Measurements from ENCODE around the gene SLC6A8. TPM values are rescaled to one million over a fixed set of nuclear protein-coding genes. Genes with fewer than 3 reads are reported as not detected.

SLC6A8 gene
- total RNA-seq, 4 donors from 2014 or later, result 19.5 to 36.2 (median 25.4) TPM

GRCh38 chrX:153671589-153672530 lies 15.9 kb upstream of the SLC6A8 start:
- WGBS, 2 donors, result 90 to 100% methylated on average over 2 to 14 of the region's 27 CpGs
- Histone ChIP-seq H3K36me3 (no peaks in the 10 kb centered on the region), H3K27ac (no peak overlapping the region), H3K4me3 (no peak overlapping the region), H3K4me1 (peaks cover 0 to 17% (median 0%) of the 10 kb centered on the region in 3 donors), H3K9me3 (no peaks in the 10 kb centered on the region), H3K27me3 (peaks cover 0 to 33% (median 0%) of the 10 kb centered on the region in 4 donors)
- TF ChIP-seq CTCF (IDR thresholded peaks at IDR 0.05) (no peak), POLR2A (IDR thresholded peaks at IDR 0.05) (no peak)
- no peak for DNase-seq
- intact Hi-C loops (cut with DNase I), result no loop called here

GRCh38 chrX:153672531-153673427 lies 14.9 kb upstream of the SLC6A8 start:
- peaks cover 0 to 33% (median 0%) of the 10 kb centered on the region in 4 donors for H3K27me3 ChIP-seq
- H3K27ac ChIP-seq, result peak overlapping the region in 2 of 4 donors; percentile 29 to 34
- H3K36me3 ChIP-seq, result no peaks in the 10 kb centered on the region
- TF ChIP-seq POLR2A (IDR thresholded peaks at IDR 0.05) (no peak), CTCF (IDR thresholded peaks at IDR 0.05) (no peak)
- 62 to 63% methylated on average over 13 to 18 of the region's 53 CpGs for WGBS, 2 donors
- no peaks in the 10 kb centered on the region for H3K9me3 ChIP-seq
- DNase-seq, result no peak
- intact Hi-C loops (cut with DNase I), result no loop called here
- peaks cover 0 to 14% (median 0%) of the 10 kb centered on the region in 3 donors for H3K4me1 ChIP-seq
- peak overlapping the region in 3 of 4 donors; percentile 10 to 40 (median 13) for H3K4me3 ChIP-seq

GRCh38 chrX:153673428-153674218 lies 14.1 kb upstream of the SLC6A8 start, which contains the start of gene PNCK:
Gene PNCK, minus strand, starts transcription at chrX:153673813. Its CDS starts 737 bp downstream, at chrX:153673076.
- Histone ChIP-seq H3K9me3 (no peaks in the 10 kb centered on the region), H3K4me3 (peak within 1 kb of the TSS in 3 of 4 donors; percentile 10 to 40 (median 13)), H3K27me3 (peaks cover 0 to 33% (median 0%) of the 10 kb centered on the region in 4 donors), H3K36me3 (no peaks in the 10 kb centered on the region), H3K4me1 (peaks cover 0 to 7% (median 0%) of the 10 kb centered on the region in 3 donors), H3K27ac (peak within 1 kb of the TSS in 2 of 4 donors; percentile 29 to 34)
- TF ChIP-seq POLR2A (IDR thresholded peaks at IDR 0.05), result no peak
- intact Hi-C loops (cut with DNase I), result no loop called here
- WGBS, 2 donors, result 84 to 100% methylated on average over 2 to 7 of the region's 98 CpGs
- DNase-seq, result no peak

GRCh38 chrX:153674219-153674851 lies 13.4 kb upstream of the SLC6A8 start:
- no peak for DNase-seq
- Histone ChIP-seq H3K27me3 (peaks cover 0 to 33% (median 0%) of the 10 kb centered on the region in 4 donors), H3K4me1 (peaks cover 0 to 7% (median 0%) of the 10 kb centered on the region in 3 donors), H3K9me3 (no peaks in the 10 kb centered on the region), H3K4me3 (no peak overlapping the region), H3K36me3 (no peaks in the 10 kb centered on the region), H3K27ac (no peak overlapping the region)
- WGBS, 2 donors, result 81 to 82% methylated on average over 13 to 27 of the region's 27 CpGs
- intact Hi-C loops (cut with DNase I), result no loop called here
- TF ChIP-seq POLR2A (IDR thresholded peaks at IDR 0.05) (no peak), CTCF (IDR thresholded peaks at IDR 0.05) (no peak)
